H1 (cell line): ENCODE data around the gene DSCAM.

Experiments used
- CTCF ChIP-seq, 3 experiments: IDR thresholded peaks; 1 replicate in 2 of 3; 2 replicates in 1 of 3; pipeline versions ENCODE4 v1.5.1 to v1.6.1; 2011; ENCODE audit warnings: low read length in 3 of 3, mild to moderate bottlenecking in 3 of 3, inconsistent platforms in 2 of 3, low read depth in 1 of 3, moderate library complexity in 1 of 3; ENCODE audit not compliant: insufficient read depth in 1 of 3; ENCODE audit errors: control extremely low read depth in 1 of 3
- HDAC6 ChIP-seq: IDR thresholded peaks from one replicate; pipeline ENCODE4 v1.7.1; 2012; ENCODE audit warnings: low read depth, mild to moderate bottlenecking, inconsistent platforms, low read length, moderate library complexity
- POLR2A ChIP-seq, 2 experiments: IDR thresholded peaks; 1 replicate in 1 of 2; 2 replicates in 1 of 2; pipeline ENCODE4 v1.6.1; 2011; ENCODE audit warnings: low read depth in 2 of 2, low read length in 2 of 2, mild to moderate bottlenecking in 2 of 2; ENCODE audit errors: control extremely low read depth in 1 of 2
- POLR2AphosphoS5 ChIP-seq: IDR thresholded peaks from 2 replicates; pipeline ENCODE4 v1.6.1; 2011; ENCODE audit warnings: low read depth, low read length
- SAP30 ChIP-seq: fragments of 300-600 bp; sonication (generic); IDR thresholded peaks from 2 replicates; pipeline ENCODE4 v1.7.1; 2012; ENCODE audit warnings: low read length, moderate library complexity, mild to moderate bottlenecking, inconsistent platforms; ENCODE audit not compliant: insufficient read depth, insufficient replicate concordance
- TEAD4 ChIP-seq: IDR thresholded peaks from 2 replicates; pipeline ENCODE4 v1.6.1; 2012; ENCODE audit warnings: low read depth, low read length, inconsistent platforms, mixed read lengths
- YY1 ChIP-seq: IDR thresholded peaks from 2 replicates; pipeline ENCODE4 v1.6.1; 2011; ENCODE audit warnings: low read depth, mild to moderate bottlenecking, low read length
- TF ChIP-seq, protein P1 (sequence below): IDR thresholded peaks from 2 replicates; pipeline ENCODE4 v1.6.1; 2011; ENCODE audit warnings: low read depth, mild to moderate bottlenecking, low read length; ENCODE audit not compliant: insufficient read depth

- TF ChIP-seq POLR2A (IDR thresholded peaks at IDR 0.05; ENCODE audit: control extremely low read depth in 1 of 2, low read depth in 2 of 2, low read length in 2 of 2) (no peak), POLR2AphosphoS5 (no peak), CTCF (IDR thresholded peaks at IDR 0.05; ENCODE audit: control extremely low read depth in 1 of 3, insufficient read depth in 1 of 3, low read depth in 1 of 3, low read length in 3 of 3) (no peak), YY1 (no peak), SAP30 (no peak), TEAD4 (no peak), HDAC6 (no peak)
- TF ChIP-seq, protein P1, sequence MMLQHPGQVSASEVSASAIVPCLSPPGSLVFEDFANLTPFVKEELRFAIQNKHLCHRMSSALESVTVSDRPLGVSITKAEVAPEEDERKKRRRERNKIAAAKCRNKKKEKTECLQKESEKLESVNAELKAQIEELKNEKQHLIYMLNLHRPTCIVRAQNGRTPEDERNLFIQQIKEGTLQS, result no peak
These were observed 300.3 kb downstream of the DSCAM start for GRCh38 chr21:40546647-40547046.
